H9 (cell line): ENCODE data around the gene RAB31. TPM values are rescaled to one million over a fixed set of nuclear protein-coding genes. Genes with fewer than 3 reads are reported as not detected.

ENCODE experiments used
- DNase-seq: peaks from one replicate; pipeline ENCODE4 v3.0.0-alpha.2; 2017
- H2AFZ ChIP-seq: one replicate; pipeline ENCODE4 v1.6.1; 2013; ENCODE audit warnings: mild to moderate bottlenecking, low read length, control low read depth, moderate library complexity
- H2AK5ac ChIP-seq: 2 replicates; pipeline ENCODE4 v1.6.1; 2013; ENCODE audit warnings: low read length, control low read depth, mixed read lengths; ENCODE audit not compliant: insufficient read length
- H2BK120ac ChIP-seq: one replicate; pipeline ENCODE4 v1.6.1; 2013; ENCODE audit warnings: low read depth, mild to moderate bottlenecking, low read length, control low read depth, inconsistent platforms; ENCODE audit not compliant: poor library complexity, severe bottlenecking
- H2BK12ac ChIP-seq: 2 replicates; pipeline ENCODE4 v1.6.1; 2013; ENCODE audit warnings: low read length, control low read depth, mixed read lengths, low read depth; ENCODE audit not compliant: insufficient read length
- H2BK15ac ChIP-seq: 2 replicates; pipeline ENCODE4 v1.6.1; 2013; ENCODE audit warnings: low read depth, low read length, control low read depth
- H2BK20ac ChIP-seq: one replicate; pipeline ENCODE4 v1.6.1; 2013; ENCODE audit warnings: low read depth, mild to moderate bottlenecking, low read length, control low read depth, inconsistent platforms; ENCODE audit not compliant: poor library complexity, severe bottlenecking
- H2BK5ac ChIP-seq: 2 replicates; pipeline ENCODE4 v1.6.1; 2013; ENCODE audit warnings: low read length, control low read depth, mixed read lengths; ENCODE audit not compliant: insufficient read length
- H3K14ac ChIP-seq: 2 replicates; pipeline ENCODE4 v1.6.1; 2013; ENCODE audit warnings: low read length, control low read depth; ENCODE audit not compliant: insufficient read depth
- H3K18ac ChIP-seq: 2 replicates; pipeline ENCODE4 v1.6.1; 2013; ENCODE audit warnings: low read depth, mild to moderate bottlenecking, mixed read lengths, low read length, control low read depth; ENCODE audit not compliant: insufficient read length
- H3K23ac ChIP-seq: 2 replicates; pipeline ENCODE4 v1.6.1; 2013; ENCODE audit warnings: low read length, control low read depth, mixed read lengths, low read depth; ENCODE audit not compliant: insufficient read length
- H3K23me2 ChIP-seq: 2 replicates; pipeline ENCODE4 v1.6.1; 2013; ENCODE audit warnings: low read depth, mild to moderate bottlenecking, mixed read lengths, low read length, control low read depth; ENCODE audit not compliant: insufficient read length, poor library complexity, severe bottlenecking
- H3K27ac ChIP-seq: 2 replicates; pipeline ENCODE4 v1.5.1; 2013; ENCODE audit warnings: low read length, control low read depth, mixed read lengths, low read depth; ENCODE audit not compliant: insufficient read length
- H3K27me3 ChIP-seq: 2 replicates; pipeline ENCODE4 v1.6.1; 2013; ENCODE audit warnings: low read length, control low read depth, inconsistent platforms; ENCODE audit not compliant: insufficient read depth
- H3K4ac ChIP-seq: 2 replicates; pipeline ENCODE4 v1.6.1; 2013; ENCODE audit warnings: low read depth, mild to moderate bottlenecking, control low read depth, inconsistent platforms, low read length, moderate library complexity
- H3K4me1 ChIP-seq: 2 replicates; pipeline ENCODE4 v1.6.1; 2013; ENCODE audit warnings: low read length, control low read depth, inconsistent platforms; ENCODE audit not compliant: insufficient read depth
- H3K4me2 ChIP-seq: 2 replicates; pipeline ENCODE4 v1.6.1; 2013; ENCODE audit warnings: low read length, control low read depth, mixed read lengths; ENCODE audit not compliant: insufficient read length, insufficient read depth
- H3K56ac ChIP-seq: 2 replicates; pipeline ENCODE4 v1.6.1; 2013; ENCODE audit warnings: low read depth, mild to moderate bottlenecking, mixed read lengths, low read length, control low read depth; ENCODE audit not compliant: insufficient read length
- H3K79me1 ChIP-seq: 2 replicates; pipeline ENCODE4 v1.6.1; 2013; ENCODE audit warnings: low read depth, mild to moderate bottlenecking, moderate library complexity, low read length, control low read depth, inconsistent platforms; ENCODE audit not compliant: insufficient read depth, poor library complexity, severe bottlenecking
- H3K79me2 ChIP-seq: 2 replicates; pipeline ENCODE4 v1.6.1; 2013; ENCODE audit warnings: low read length, control low read depth, inconsistent platforms; ENCODE audit not compliant: insufficient read depth
- H3K9ac ChIP-seq: 2 replicates; pipeline ENCODE4 v1.6.1; 2013; ENCODE audit warnings: low read length, control low read depth, mixed read lengths; ENCODE audit not compliant: insufficient read length; ENCODE audit errors: extremely low read depth
- H3K9me3 ChIP-seq: one replicate; pipeline ENCODE4 v1.6.1; 2013; ENCODE audit warnings: low read depth, low read length, inconsistent platforms; ENCODE audit not compliant: control insufficient read depth
- H3T11ph ChIP-seq: one replicate; pipeline ENCODE4 v1.6.1; 2013; ENCODE audit warnings: mild to moderate bottlenecking, low read length, control low read depth, inconsistent platforms
- H4K20me1 ChIP-seq: one replicate; pipeline ENCODE4 v1.6.1; 2013; ENCODE audit not compliant: control insufficient read depth, insufficient read length, insufficient read depth
- H4K5ac ChIP-seq: 2 replicates; pipeline ENCODE4 v1.6.1; 2013; ENCODE audit warnings: low read depth, mild to moderate bottlenecking, mixed read lengths, low read length, control low read depth; ENCODE audit not compliant: insufficient read length
- H4K8ac ChIP-seq: replicated peaks from 2 replicates; pipeline ENCODE4 v1.6.1; 2013; ENCODE audit warnings: low read length, control low read depth, mixed read lengths, low read depth; ENCODE audit not compliant: insufficient read length
- H4K91ac ChIP-seq: 2 replicates; pipeline ENCODE4 v1.6.1; 2013; ENCODE audit warnings: low read depth, mild to moderate bottlenecking, moderate library complexity, mixed read lengths, low read length, control low read depth; ENCODE audit not compliant: insufficient read length
- H3K27ac Mint-ChIP-seq, 3 experiments: 2 replicates in 2 of 3; 3 replicates in 1 of 3; pipeline ENCODE4 v1.8.0; 2020 to 2021; ENCODE audit warnings: mixed read lengths in 3 of 3, mild to moderate bottlenecking in 1 of 3, moderate library complexity in 1 of 3
- H3K27me3 Mint-ChIP-seq: 2 replicates; pipeline ENCODE4 v1.8.0; 2021; ENCODE audit warnings: low read depth, mild to moderate bottlenecking, moderate library complexity, mixed read lengths
- H3K36me3 Mint-ChIP-seq, 3 experiments: 2 replicates in 2 of 3; 3 replicates in 1 of 3; pipeline ENCODE4 v1.8.0; 2020 to 2021; ENCODE audit warnings: low read depth in 3 of 3, mixed read lengths in 3 of 3; ENCODE audit not compliant: insufficient read depth in 1 of 3
- H3K4me1 Mint-ChIP-seq, 2 experiments: 2 replicates each; pipeline ENCODE4 v1.8.0; 2020; ENCODE audit warnings: mixed read lengths in 2 of 2
- H3K4me3 Mint-ChIP-seq, 2 experiments: 2 replicates in 1 of 2; 3 replicates in 1 of 2; pipeline ENCODE4 v1.8.0; 2020 to 2021; ENCODE audit warnings: mild to moderate bottlenecking in 2 of 2, mixed read lengths in 2 of 2, moderate library complexity in 1 of 2
- H3K9me3 Mint-ChIP-seq, 2 experiments: 2 replicates in 1 of 2; 3 replicates in 1 of 2; pipeline ENCODE4 v1.8.0; 2020; ENCODE audit warnings: mild to moderate bottlenecking in 2 of 2, mixed read lengths in 2 of 2, moderate library complexity in 1 of 2
- CTCF ChIP-seq: fragments of 200-600 bp; sonication (generic); conservative IDR thresholded peaks from 3 replicates; pipeline ENCODE4 v1.8.0; 2021; ENCODE audit warnings: antibody characterized with exemption, mild to moderate bottlenecking
- WGBS: extraction: QIAGEN DNeasy Blood & Tissue Kit; methylation state at CpG from one replicate; pipeline ENCODE4 v1.1.7; 2013; ENCODE audit warnings: missing lambda C conversion rate, low lambda C conversion rate, mixed read lengths; ENCODE audit not compliant: insufficient read length; ENCODE audit errors: extremely low coverage; 5-methylcytosine and 5-hydroxymethylcytosine counted together
- total RNA-seq: library from RNA; stranded (reverse); gene quantifications from 2 replicates; pipeline ENCODE4 v1.2.1, GENCODE V29; 2021

RAB31 gene
- total RNA-seq, 1 experiment from 2014 or later: 22.4 TPM

GRCh38 chr18:9860682-9861081 is 152.6 kb downstream of the RAB31 start:
- H3K36me3 Mint-ChIP-seq: peaks cover 5 to 7% (median 6%) of the 10 kb centered on the region in 3 experiments
- Histone ChIP-seq H3K18ac (no peak overlapping the region), H3K79me2 (no peaks in the 10 kb centered on the region), H3K9ac (no peak overlapping the region), H3K23ac (no peak overlapping the region), H3T11ph (no peak overlapping the region), H2AFZ (no peak overlapping the region), H3K56ac (no peak overlapping the region), H3K4me2 (no peak overlapping the region), H3K4me1 (no peaks in the 10 kb centered on the region), H2BK12ac (no peak overlapping the region), H2BK20ac (no peak overlapping the region), H2AK5ac (no peak overlapping the region), H3K4ac (no peak overlapping the region), H2BK120ac (no peak overlapping the region), H2BK5ac (no peak overlapping the region), H3K14ac (no peak overlapping the region), H4K5ac (no peak overlapping the region), H3K23me2 (no peaks in the 10 kb centered on the region), H3K27me3 (no peaks in the 10 kb centered on the region), H3K27ac (no peak overlapping the region), H4K20me1 (no peaks in the 10 kb centered on the region), H2BK15ac (no peak overlapping the region), H4K91ac (no peak overlapping the region), H3K9me3 (no peaks in the 10 kb centered on the region), H4K8ac (no peak overlapping the region), H3K79me1 (no peaks in the 10 kb centered on the region)
- peaks cover 0 to 1% of the 10 kb centered on the region in 2 experiments; a peak in 3 of 4 replicates for H3K4me1 Mint-ChIP-seq
- no peak overlapping the region for H3K4me3 Mint-ChIP-seq
- TF ChIP-seq CTCF: no peak
- WGBS: no CpG with 5 or more reads among the region's 4 CpGs
- H3K27me3 Mint-ChIP-seq: no peaks in the 10 kb centered on the region; the same call in 1 of the 2 replicates
- H3K9me3 Mint-ChIP-seq: peaks cover 10% of the 10 kb centered on the region in 2 experiments
- H3K27ac Mint-ChIP-seq: no peak overlapping the region
- DNase-seq: no peak
